ENCODE measurements around the gene TMEM129. TPM values are rescaled to one million over a fixed set of nuclear protein-coding genes. Genes with fewer than 3 reads are reported as not detected.

TMEM129 gene
- total and polyA plus RNA-seq, 4 donors = 15.2 to 44.5 (median 39.9) TPM

GRCh38 chr4:1765409-1766072, 44.4 kb upstream of the TMEM129 start:
- WGBS (ENCODE audit: insufficient coverage) = 72% methylated on average over 10 of the region's 10 CpGs
- Histone ChIP-seq H3K9me3 (ENCODE audit: control insufficient read depth, insufficient read depth, low read length) (no peaks in the 10 kb centered on the region), H3K4me3 (ENCODE audit: low read depth, low read length) (no peak overlapping the region), H3K27me3 (ENCODE audit: control insufficient read depth, insufficient read depth, low read length) (peaks cover 34% of the 10 kb centered on the region), H3K36me3 (ENCODE audit: control insufficient read depth, insufficient read depth, low read length) (peaks cover 7% of the 10 kb centered on the region), H3K4me1 (ENCODE audit: control insufficient read depth, insufficient read depth, low read length) (peaks cover 92% of the 10 kb centered on the region), H3K27ac (ENCODE audit: low read depth, low read length) (peak overlapping the region; percentile 69)
- no peak for DNase-seq (ENCODE audit: low read depth in 4 of 6, low spot score in 6 of 6)

- Histone ChIP-seq H3K4me3 (ENCODE audit: low read depth, low read length) (no peak overlapping the region), H3K27ac (ENCODE audit: low read depth, low read length) (no peak overlapping the region), H3K36me3 (ENCODE audit: control insufficient read depth, insufficient read depth, low read length) (peaks cover 10% of the 10 kb centered on the region), H3K9me3 (ENCODE audit: control insufficient read depth, insufficient read depth, low read length) (no peaks in the 10 kb centered on the region), H3K27me3 (ENCODE audit: control insufficient read depth, insufficient read depth, low read length) (peaks cover 31% of the 10 kb centered on the region), H3K4me1 (ENCODE audit: control insufficient read depth, insufficient read depth, low read length) (peaks cover 92% of the 10 kb centered on the region)
- 86% methylated on average over 3 of the region's 9 CpGs for WGBS (ENCODE audit: insufficient coverage)
- DNase-seq (ENCODE audit: low read depth in 4 of 6, low spot score in 6 of 6) = no peak
Observed at GRCh38 chr4:1764670-1765069, 43.5 kb upstream of the TMEM129 start.

- Histone ChIP-seq H3K27ac (ENCODE audit: low read depth, low read length) (peak overlapping the region; percentile 76), H3K4me3 (ENCODE audit: low read depth, low read length) (no peak overlapping the region), H3K4me1 (ENCODE audit: control insufficient read depth, insufficient read depth, low read length) (peaks cover 89% of the 10 kb centered on the region), H3K9me3 (ENCODE audit: control insufficient read depth, insufficient read depth, low read length) (no peaks in the 10 kb centered on the region), H3K27me3 (ENCODE audit: control insufficient read depth, insufficient read depth, low read length) (peaks cover 29% of the 10 kb centered on the region), H3K36me3 (ENCODE audit: control insufficient read depth, insufficient read depth, low read length) (peaks cover 11% of the 10 kb centered on the region)
- WGBS (ENCODE audit: insufficient coverage) = 7% methylated on average over 31 of the region's 36 CpGs
- peak in 2 of 6 donors; percentile 76 to 79 for DNase-seq (ENCODE audit: low read depth in 4 of 6, low spot score in 6 of 6)
Observed at GRCh38 chr4:1763550-1764080, 42.5 kb upstream of the TMEM129 start.

- H3K27me3 ChIP-seq (ENCODE audit: control insufficient read depth, insufficient read depth, low read length) = peaks cover 25% of the 10 kb centered on the region
- peaks cover 86% of the 10 kb centered on the region for H3K4me1 ChIP-seq (ENCODE audit: control insufficient read depth, insufficient read depth, low read length)
- peak overlapping the region; percentile 62 for H3K27ac ChIP-seq (ENCODE audit: low read depth, low read length)
- peaks cover 14% of the 10 kb centered on the region for H3K36me3 ChIP-seq (ENCODE audit: control insufficient read depth, insufficient read depth, low read length)
- no peak for DNase-seq (ENCODE audit: low read depth in 4 of 6, low spot score in 6 of 6)
- 17% methylated on average over 31 of the region's 31 CpGs for WGBS (ENCODE audit: insufficient coverage)
- no peak overlapping the region for H3K4me3 ChIP-seq (ENCODE audit: low read depth, low read length)
- H3K9me3 ChIP-seq (ENCODE audit: control insufficient read depth, insufficient read depth, low read length) = no peaks in the 10 kb centered on the region
Observed at GRCh38 chr4:1763070-1763549, 42.0 kb upstream of the TMEM129 start.

GRCh38 chr4:1762264-1763010, 41.3 kb upstream of the TMEM129 start:
- Histone ChIP-seq H3K4me1 (ENCODE audit: control insufficient read depth, insufficient read depth, low read length) (peaks cover 84% of the 10 kb centered on the region), H3K27me3 (ENCODE audit: control insufficient read depth, insufficient read depth, low read length) (peaks cover 23% of the 10 kb centered on the region), H3K27ac (ENCODE audit: low read depth, low read length) (no peak overlapping the region), H3K9me3 (ENCODE audit: control insufficient read depth, insufficient read depth, low read length) (no peaks in the 10 kb centered on the region), H3K36me3 (ENCODE audit: control insufficient read depth, insufficient read depth, low read length) (peaks cover 14% of the 10 kb centered on the region), H3K4me3 (ENCODE audit: low read depth, low read length) (no peak overlapping the region)
- WGBS (ENCODE audit: insufficient coverage) = 69% methylated on average over 19 of the region's 20 CpGs
- no peak for DNase-seq (ENCODE audit: low read depth in 4 of 6, low spot score in 6 of 6)

- no peaks in the 10 kb centered on the region for H3K9me3 ChIP-seq (ENCODE audit: control insufficient read depth, insufficient read depth, low read length)
- H3K36me3 ChIP-seq (ENCODE audit: control insufficient read depth, insufficient read depth, low read length) = peaks cover 14% of the 10 kb centered on the region
- no peak for DNase-seq (ENCODE audit: low read depth in 4 of 6, low spot score in 6 of 6)
- 65% methylated on average over 11 of the region's 32 CpGs for WGBS (ENCODE audit: insufficient coverage)
- no peak overlapping the region for H3K27ac ChIP-seq (ENCODE audit: low read depth, low read length)
- H3K4me3 ChIP-seq (ENCODE audit: low read depth, low read length) = no peak overlapping the region
- peaks cover 16% of the 10 kb centered on the region for H3K27me3 ChIP-seq (ENCODE audit: control insufficient read depth, insufficient read depth, low read length)
- peaks cover 75% of the 10 kb centered on the region for H3K4me1 ChIP-seq (ENCODE audit: control insufficient read depth, insufficient read depth, low read length)
Observed at GRCh38 chr4:1761130-1761689, 40.1 kb upstream of the TMEM129 start.

- Histone ChIP-seq H3K36me3 (ENCODE audit: control insufficient read depth, insufficient read depth, low read length) (peaks cover 10% of the 10 kb centered on the region), H3K9me3 (ENCODE audit: control insufficient read depth, insufficient read depth, low read length) (no peaks in the 10 kb centered on the region), H3K4me1 (ENCODE audit: control insufficient read depth, insufficient read depth, low read length) (peaks cover 68% of the 10 kb centered on the region), H3K4me3 (ENCODE audit: low read depth, low read length) (no peak overlapping the region), H3K27me3 (ENCODE audit: control insufficient read depth, insufficient read depth, low read length) (peaks cover 11% of the 10 kb centered on the region), H3K27ac (ENCODE audit: low read depth, low read length) (peak overlapping the region; percentile 50)
- 11% methylated on average over 20 of the region's 25 CpGs for WGBS (ENCODE audit: insufficient coverage)
- peak in 2 of 6 donors; percentile 56 to 82 for DNase-seq (ENCODE audit: low read depth in 4 of 6, low spot score in 6 of 6)
Observed at GRCh38 chr4:1760521-1761071, 39.5 kb upstream of the TMEM129 start.

GRCh38 chr4:1759818-1760223, 38.7 kb upstream of the TMEM129 start:
- Histone ChIP-seq H3K27ac (ENCODE audit: low read depth, low read length) (peak overlapping the region; percentile 50), H3K4me1 (ENCODE audit: control insufficient read depth, insufficient read depth, low read length) (peaks cover 61% of the 10 kb centered on the region), H3K9me3 (ENCODE audit: control insufficient read depth, insufficient read depth, low read length) (no peaks in the 10 kb centered on the region), H3K27me3 (ENCODE audit: control insufficient read depth, insufficient read depth, low read length) (peaks cover 8% of the 10 kb centered on the region), H3K36me3 (ENCODE audit: control insufficient read depth, insufficient read depth, low read length) (peaks cover 10% of the 10 kb centered on the region), H3K4me3 (ENCODE audit: low read depth, low read length) (no peak overlapping the region)
- no peak for DNase-seq (ENCODE audit: low read depth in 4 of 6, low spot score in 6 of 6)
- 32% methylated on average over 6 of the region's 13 CpGs for WGBS (ENCODE audit: insufficient coverage)

GRCh38 chr4:1759170-1759817, 38.2 kb upstream of the TMEM129 start:
- H3K27me3 ChIP-seq (ENCODE audit: control insufficient read depth, insufficient read depth, low read length) = peaks cover 6% of the 10 kb centered on the region
- H3K4me3 ChIP-seq (ENCODE audit: low read depth, low read length) = no peak overlapping the region
- H3K27ac ChIP-seq (ENCODE audit: low read depth, low read length) = no peak overlapping the region
- no peak for DNase-seq (ENCODE audit: low read depth in 4 of 6, low spot score in 6 of 6)
- 74% methylated on average over 15 of the region's 19 CpGs for WGBS (ENCODE audit: insufficient coverage)
- no peaks in the 10 kb centered on the region for H3K9me3 ChIP-seq (ENCODE audit: control insufficient read depth, insufficient read depth, low read length)
- H3K4me1 ChIP-seq (ENCODE audit: control insufficient read depth, insufficient read depth, low read length) = peaks cover 55% of the 10 kb centered on the region
- H3K36me3 ChIP-seq (ENCODE audit: control insufficient read depth, insufficient read depth, low read length) = peaks cover 10% of the 10 kb centered on the region

All from spinal cord (tissue), 10 donors.